ENCODE data around the gene PSRC1. TPM values are rescaled to one million over a fixed set of nuclear protein-coding genes. Genes with fewer than 3 reads are reported as not detected.

Gene PSRC1
- total RNA-seq, result 10 to 100 TPM in 1 of 4 donors, 1 to 10 TPM in 3; 3.8 to 11.4 (median 7.5) TPM

GRCh38 chr1:109282952-109283747, at the start of gene PSRC1:
Gene PSRC1, minus strand, starts transcription at chr1:109283145.
- intact Hi-C loops (cut with DNase I; ENCODE audit: low total_unique reads), result loop anchor here (2.0 kb wide), 1 partner anchor 114 kb away; the partner anchor contains the start of gene SORT1

GRCh38 chr1:109331113-109331512, 48.2 kb upstream of the PSRC1 start:
- Histone ChIP-seq H3K36me3 (peaks cover 0 to 4% of the 10 kb centered on the region in 2 donors), H3K4me1 (no peaks in the 10 kb centered on the region)

More at GRCh38 chr1:109282952-109283747, at the start of gene PSRC1:
- H3K4me1 ChIP-seq, result peaks cover 4 to 7% of the 10 kb centered on the region in 2 donors
- no peaks in the 10 kb centered on the region for H3K9me3 ChIP-seq
- H3K27ac ChIP-seq, result peak within 1 kb of the TSS; percentile 66 to 86
- H3K27me3 ChIP-seq, result no peaks in the 10 kb centered on the region
- peak; percentile 65 to 78 for TF ChIP-seq POLR2A (IDR thresholded peaks at IDR 0.05)
- TF ChIP-seq, protein P1, sequence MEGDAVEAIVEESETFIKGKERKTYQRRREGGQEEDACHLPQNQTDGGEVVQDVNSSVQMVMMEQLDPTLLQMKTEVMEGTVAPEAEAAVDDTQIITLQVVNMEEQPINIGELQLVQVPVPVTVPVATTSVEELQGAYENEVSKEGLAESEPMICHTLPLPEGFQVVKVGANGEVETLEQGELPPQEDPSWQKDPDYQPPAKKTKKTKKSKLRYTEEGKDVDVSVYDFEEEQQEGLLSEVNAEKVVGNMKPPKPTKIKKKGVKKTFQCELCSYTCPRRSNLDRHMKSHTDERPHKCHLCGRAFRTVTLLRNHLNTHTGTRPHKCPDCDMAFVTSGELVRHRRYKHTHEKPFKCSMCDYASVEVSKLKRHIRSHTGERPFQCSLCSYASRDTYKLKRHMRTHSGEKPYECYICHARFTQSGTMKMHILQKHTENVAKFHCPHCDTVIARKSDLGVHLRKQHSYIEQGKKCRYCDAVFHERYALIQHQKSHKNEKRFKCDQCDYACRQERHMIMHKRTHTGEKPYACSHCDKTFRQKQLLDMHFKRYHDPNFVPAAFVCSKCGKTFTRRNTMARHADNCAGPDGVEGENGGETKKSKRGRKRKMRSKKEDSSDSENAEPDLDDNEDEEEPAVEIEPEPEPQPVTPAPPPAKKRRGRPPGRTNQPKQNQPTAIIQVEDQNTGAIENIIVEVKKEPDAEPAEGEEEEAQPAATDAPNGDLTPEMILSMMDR (IDR thresholded peaks at IDR 0.05), result peak; percentile 38 to 62 (median 58)
- no peaks in the 10 kb centered on the region for H3K36me3 ChIP-seq
- peak within 1 kb of the TSS; percentile 36 to 53 for H3K4me3 ChIP-seq
- DNase-seq, result peak; percentile 96 to 97

GRCh38 chr1:109327285-109327684, 44.3 kb upstream of the PSRC1 start:
- H3K27me3 ChIP-seq, result no peaks in the 10 kb centered on the region
- H3K27ac ChIP-seq, result no peak overlapping the region
- TF ChIP-seq, protein P1 (IDR thresholded peaks at IDR 0.05), result no peak
- peaks cover 0 to 10% of the 10 kb centered on the region in 2 donors for H3K9me3 ChIP-seq
- no peaks in the 10 kb centered on the region for H3K4me1 ChIP-seq
- intact Hi-C loops (cut with DNase I; ENCODE audit: low total_unique reads), result no loop called here
- H3K4me3 ChIP-seq, result no peak overlapping the region
- H3K36me3 ChIP-seq, result peaks cover 0 to 4% of the 10 kb centered on the region in 2 donors
- no peak for DNase-seq

More at GRCh38 chr1:109331113-109331512, 48.2 kb upstream of the PSRC1 start:
- Histone ChIP-seq H3K9me3 (peaks cover 0 to 10% of the 10 kb centered on the region in 2 donors), H3K27ac (no peak overlapping the region), H3K27me3 (no peaks in the 10 kb centered on the region), H3K4me3 (no peak overlapping the region)
- intact Hi-C loops (cut with DNase I; ENCODE audit: low total_unique reads), result no loop called here
- no peak for DNase-seq
- no peak for TF ChIP-seq POLR2A (IDR thresholded peaks at IDR 0.05)
- TF ChIP-seq, protein P1 (IDR thresholded peaks at IDR 0.05), result no peak

DNA sequence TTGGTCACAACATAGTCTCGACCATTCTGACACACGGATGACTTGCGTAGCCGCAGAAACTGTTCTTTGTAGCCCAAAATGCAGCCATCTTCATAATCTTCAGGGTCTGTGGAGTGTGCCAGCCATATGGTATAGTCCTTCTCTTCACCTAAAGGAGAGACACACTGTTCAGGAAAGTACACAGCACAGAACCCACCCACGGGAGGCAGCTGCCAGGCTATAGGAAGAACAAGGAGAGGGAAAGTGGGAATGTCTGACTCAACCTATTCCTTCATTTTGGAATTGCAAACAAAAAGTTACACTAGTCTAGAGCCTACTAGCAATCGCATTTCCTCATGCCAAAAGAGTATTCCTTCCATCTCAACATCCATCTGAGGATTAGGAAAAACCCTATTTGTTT, 40.0 kb upstream of the PSRC1 start:
- TF ChIP-seq POLR2A (IDR thresholded peaks at IDR 0.05), result no peak
- TF ChIP-seq, protein P1 (IDR thresholded peaks at IDR 0.05), result no peak
- Histone ChIP-seq H3K9me3 (no peaks in the 10 kb centered on the region), H3K27me3 (no peaks in the 10 kb centered on the region), H3K4me3 (no peak overlapping the region), H3K36me3 (no peaks in the 10 kb centered on the region), H3K27ac (no peak overlapping the region), H3K4me1 (no peaks in the 10 kb centered on the region)
- DNase-seq, result no peak
- intact Hi-C loops (cut with DNase I; ENCODE audit: low total_unique reads), result no loop called here

GRCh38 chr1:109319114-109319513, 36.2 kb upstream of the PSRC1 start:
- no peak for TF ChIP-seq POLR2A (IDR thresholded peaks at IDR 0.05)
- TF ChIP-seq, protein P1 (IDR thresholded peaks at IDR 0.05), result no peak
- no peaks in the 10 kb centered on the region for H3K36me3 ChIP-seq

More at GRCh38 chr1:109319114-109319513, 36.2 kb upstream of the PSRC1 start:
- Histone ChIP-seq H3K9me3 (no peaks in the 10 kb centered on the region), H3K4me3 (no peak overlapping the region), H3K27ac (no peak overlapping the region), H3K4me1 (no peaks in the 10 kb centered on the region), H3K27me3 (no peaks in the 10 kb centered on the region)
- DNase-seq, result no peak
- intact Hi-C loops (cut with DNase I; ENCODE audit: low total_unique reads), result no loop called here

All from uterus (tissue), 4 donors.